ENCODE measurements around the gene ZNF521. TPM values are rescaled to one million over a fixed set of nuclear protein-coding genes. Genes with fewer than 3 reads are reported as not detected.

Gene ZNF521
- total and polyA plus RNA-seq, 2 donors (not counting 3 experiments of a cell fraction or from before 2014, with no cell fraction given), result 111 to 168 TPM

GRCh38 chr18:25307192-25307591 lies 44.8 kb downstream of the ZNF521 start:
- H2AFZ ChIP-seq (ENCODE audit: low read depth, low read length), result no peak overlapping the region
- H3K9me3 ChIP-seq (replicated peaks; ENCODE audit: control insufficient read depth, insufficient read depth, low read length), result no peaks in the 10 kb centered on the region
- no TSS peak for BruUV-seq (replicated peaks)
- FAIRE-seq (no peak), DNase-seq (ENCODE audit: low read depth, low spot score) (no peak)
- dilution Hi-C loops (cut with MboI; ENCODE audit: extremely low pct_ligation_motif_present, low sequenced_read_pairs) (no loop called here), intact Hi-C loops (cut with micrococcal nuclease) (no loop called here)
- CTCF ChIA-PET, result interaction anchor here (1.0 to 1.3 kb wide), 3 partner anchors 10 to 84 kb away, joined by 3 read pairs; no protein-coding TSS in a partner anchor
- POLR2A ChIA-PET, result no interaction called here
- H3K4me3 ChIP-seq (replicated peaks in 1 of 3; ENCODE audit: insufficient read depth in 1 of 3, low read depth in 1 of 3, low read length in 3 of 3), result no peak overlapping the region
- H3K9ac ChIP-seq (replicated peaks; ENCODE audit: extremely low read depth, insufficient read depth, low read length), result no peak overlapping the region
- no peak overlapping the region for H3K27ac ChIP-seq (ENCODE audit: insufficient read depth, low read depth, low read length)
- peaks cover 42% of the 10 kb centered on the region for H3K79me2 ChIP-seq (ENCODE audit: control insufficient read depth, insufficient read depth, low read length)
- H3K4me1 ChIP-seq (ENCODE audit: control insufficient read depth, extremely low read depth, insufficient read depth, low read length), result peaks cover 25% of the 10 kb centered on the region
- peaks cover 6% of the 10 kb centered on the region for H4K20me1 ChIP-seq (replicated peaks; ENCODE audit: control insufficient read depth, extremely low read depth, insufficient read depth, low read length)
- H3K27me3 ChIP-seq (ENCODE audit: control insufficient read depth in 2 of 2, insufficient read depth in 2 of 2, low read length in 2 of 2), result no peaks in the 10 kb centered on the region
- H3K4me2 ChIP-seq (ENCODE audit: insufficient read depth, low read length), result no peak overlapping the region
- no peaks in the 10 kb centered on the region for H3K9me1 ChIP-seq (replicated peaks; ENCODE audit: control insufficient read depth, extremely low read depth, insufficient read depth, low read length)
- H3K36me3 ChIP-seq (ENCODE audit: control insufficient read depth in 2 of 2, extremely low read depth in 1 of 2, insufficient read depth in 2 of 2, low read length in 2 of 2), result peaks cover 2 to 15% of the 10 kb centered on the region in 2 experiments
- no peak for TF ChIP-seq JUN (IDR thresholded peaks at IDR 0.05; ENCODE audit: borderline replicate concordance, insufficient read depth, insufficient read length, low read depth)
- no peak for TF ChIP-seq MYC (IDR thresholded peaks at IDR 0.05; ENCODE audit: low read depth, low read length)
- no peak for TF ChIP-seq FOS (IDR thresholded peaks at IDR 0.05; ENCODE audit: borderline replicate concordance, insufficient read depth, low read length)
- TF ChIP-seq POLR2A (IDR thresholded peaks at IDR 0.05; ENCODE audit: low read depth, low read length), result no peak
- no peak for TF ChIP-seq GATA2 (IDR thresholded peaks at IDR 0.05; ENCODE audit: insufficient read depth, insufficient read length, low read depth, low read length)
- TF ChIP-seq MAX (IDR thresholded peaks at IDR 0.05; ENCODE audit: insufficient read depth, insufficient read length), result no peak

- Histone ChIP-seq H3K4me1 (ENCODE audit: control insufficient read depth, extremely low read depth, insufficient read depth, low read length) (peaks cover 24% of the 10 kb centered on the region), H4K20me1 (replicated peaks; ENCODE audit: control insufficient read depth, extremely low read depth, insufficient read depth, low read length) (peaks cover 6% of the 10 kb centered on the region), H3K79me2 (ENCODE audit: control insufficient read depth, insufficient read depth, low read length) (peaks cover 46% of the 10 kb centered on the region), H3K9me3 (replicated peaks; ENCODE audit: control insufficient read depth, insufficient read depth, low read length) (no peaks in the 10 kb centered on the region), H3K4me3 (replicated peaks in 1 of 3; ENCODE audit: insufficient read depth in 1 of 3, low read depth in 1 of 3, low read length in 3 of 3) (no peak overlapping the region), H3K27me3 (ENCODE audit: control insufficient read depth in 2 of 2, insufficient read depth in 2 of 2, low read length in 2 of 2) (no peaks in the 10 kb centered on the region), H2AFZ (ENCODE audit: low read depth, low read length) (no peak overlapping the region), H3K27ac (ENCODE audit: insufficient read depth, low read depth, low read length) (no peak overlapping the region), H3K9ac (replicated peaks; ENCODE audit: extremely low read depth, insufficient read depth, low read length) (no peak overlapping the region), H3K9me1 (replicated peaks; ENCODE audit: control insufficient read depth, extremely low read depth, insufficient read depth, low read length) (no peaks in the 10 kb centered on the region), H3K36me3 (ENCODE audit: control insufficient read depth in 2 of 2, extremely low read depth in 1 of 2, insufficient read depth in 2 of 2, low read length in 2 of 2) (peaks cover 2 to 18% of the 10 kb centered on the region in 2 experiments), H3K4me2 (ENCODE audit: insufficient read depth, low read length) (no peak overlapping the region)
- DNase-seq (ENCODE audit: low read depth, low spot score) (no peak), FAIRE-seq (no peak)
- dilution Hi-C loops (cut with MboI; ENCODE audit: extremely low pct_ligation_motif_present, low sequenced_read_pairs), result no loop called here
- ChIA-PET CTCF (interaction anchor here (1.3 kb wide), 2 partner anchors 11 to 20 kb away, joined by 3 read pairs; no protein-coding TSS in a partner anchor), POLR2A (no interaction called here)
- intact Hi-C loops (cut with micrococcal nuclease), result no loop called here
- no TSS peak for BruUV-seq (replicated peaks)
- no peak for TF ChIP-seq FOS (IDR thresholded peaks at IDR 0.05; ENCODE audit: borderline replicate concordance, insufficient read depth, low read length)
- TF ChIP-seq POLR2AphosphoS5 (IDR thresholded peaks at IDR 0.05; ENCODE audit: insufficient read depth, low read depth, low read length), result no peak
- TF ChIP-seq CTCF (IDR thresholded peaks at IDR 0.05; ENCODE audit: extremely low read depth in 1 of 2, insufficient read depth in 1 of 2, low read depth in 1 of 2, low read length in 2 of 2), result no peak
Observed at GRCh38 chr18:25306671-25307070, 45.3 kb downstream of the ZNF521 start.

All from endothelial cell of umbilical vein (primary cell).